GM23338 (cell line): ENCODE data around the gene NAALADL2. TPM values are rescaled to one million over a fixed set of nuclear protein-coding genes. Genes with fewer than 3 reads are reported as not detected.

Experiments
- ATAC-seq: fragments of 200-7000 bp; cut with Tn5 transposase; 3 replicates; pipeline ENCODE4 v1.9.1; 2020
- DNase-seq: peaks from one replicate; pipeline ENCODE4 v3.0.0-alpha.2; 2015; ENCODE audit warnings: low spot score
- H2AFZ ChIP-seq: fragments of 200-600 bp; sonication (generic); 2 replicates; pipeline ENCODE4 v1.8.0; 2016; ENCODE audit warnings: antibody characterized with exemption, mild to moderate bottlenecking, moderate library complexity
- H3F3A ChIP-seq: fragments of 200-600 bp; sonication (generic); replicated peaks from 2 replicates; pipeline ENCODE4 v1.8.0; 2017; ENCODE audit warnings: antibody characterized with exemption, mixed run types, low read depth
- H3K27ac ChIP-seq: fragments of 200-600 bp; sonication (generic); 2 replicates; pipeline ENCODE4 v1.6.1; 2016; ENCODE audit warnings: low read depth
- H3K27me3 ChIP-seq: fragments of 200-600 bp; sonication (generic); 2 replicates; pipeline ENCODE4 v1.8.0; 2016; ENCODE audit warnings: mild to moderate bottlenecking, mixed run types, moderate library complexity; ENCODE audit not compliant: insufficient read depth
- H3K36me3 ChIP-seq: fragments of 200-600 bp; sonication (generic); 2 replicates; pipeline ENCODE4 v1.8.0; 2016; ENCODE audit warnings: mild to moderate bottlenecking; ENCODE audit not compliant: insufficient read depth
- H3K4me1 ChIP-seq: fragments of 200-600 bp; sonication (generic); 2 replicates; pipeline ENCODE4 v1.8.0; 2016; ENCODE audit warnings: mild to moderate bottlenecking, moderate library complexity; ENCODE audit not compliant: insufficient read depth
- H3K4me2 ChIP-seq: fragments of 200-600 bp; sonication (generic); 2 replicates; pipeline ENCODE4 v1.7.1; 2017; ENCODE audit warnings: mixed run types
- H3K4me3 ChIP-seq: fragments of 200-600 bp; sonication (generic); 2 replicates; pipeline ENCODE4 v1.6.1; 2016; ENCODE audit warnings: mixed run types
- H3K79me2 ChIP-seq: fragments of 200-600 bp; sonication (generic); replicated peaks from 2 replicates; pipeline ENCODE4 v1.8.0; 2017; ENCODE audit warnings: mild to moderate bottlenecking; ENCODE audit not compliant: insufficient read depth
- H3K9me2 ChIP-seq: fragments of 200-600 bp; sonication (generic); 2 replicates; pipeline ENCODE4 v1.8.0; 2017; ENCODE audit not compliant: insufficient read depth
- H4K20me1 ChIP-seq: fragments of 200-600 bp; sonication (generic); replicated peaks from 2 replicates; pipeline ENCODE4 v1.8.0; 2017; ENCODE audit warnings: mild to moderate bottlenecking; ENCODE audit not compliant: insufficient read depth
- H3K27ac Mint-ChIP-seq: 2 replicates; pipeline ENCODE4 v1.8.0; 2020; ENCODE audit warnings: inconsistent platforms, mild to moderate bottlenecking, moderate library complexity, mixed read lengths
- H3K27me3 Mint-ChIP-seq: 3 replicates; pipeline ENCODE4 v1.8.0; 2022; ENCODE audit warnings: low read depth, mild to moderate bottlenecking, moderate library complexity, mixed read lengths, inconsistent platforms; ENCODE audit not compliant: insufficient read depth, poor library complexity
- H3K36me3 Mint-ChIP-seq: 3 replicates; pipeline ENCODE4 v1.8.0; 2021; ENCODE audit warnings: low read depth, mild to moderate bottlenecking, inconsistent platforms, moderate library complexity, mixed read lengths
- H3K4me1 Mint-ChIP-seq: 3 replicates; pipeline ENCODE4 v1.8.0; 2020; ENCODE audit warnings: mild to moderate bottlenecking, inconsistent platforms, mixed read lengths
- H3K4me3 Mint-ChIP-seq: 3 replicates; pipeline ENCODE4 v1.8.0; 2021; ENCODE audit warnings: moderate library complexity, mild to moderate bottlenecking, inconsistent platforms, mixed read lengths
- H3K9me3 Mint-ChIP-seq: 3 replicates; pipeline ENCODE4 v1.8.0; 2020; ENCODE audit warnings: moderate library complexity, mild to moderate bottlenecking, inconsistent platforms, mixed read lengths
- CREB1 ChIP-seq: fragments of 250-450 bp; sonication (Bioruptor Pico); IDR thresholded peaks from 2 replicates; pipeline ENCODE4 v1.5.0; 2020; ENCODE audit warnings: low read depth, mild to moderate bottlenecking, moderate library complexity
- ETS1 ChIP-seq: IDR thresholded peaks from 2 replicates; pipeline ENCODE4 v1.6.1; 2016; ENCODE audit warnings: antibody characterized with exemption
- EZH2 ChIP-seq: fragments of 200-600 bp; sonication (generic); IDR thresholded peaks from one replicate; pipeline ENCODE4 v1.8.0; 2017; ENCODE audit warnings: antibody characterized with exemption, mild to moderate bottlenecking, low read depth; ENCODE audit not compliant: unreplicated experiment
- EZH2phosphoT487 ChIP-seq: fragments of 200-600 bp; sonication (generic); IDR thresholded peaks from one replicate; pipeline ENCODE4 v1.8.1; 2018; ENCODE audit warnings: antibody characterized with exemption; ENCODE audit not compliant: unreplicated experiment
- JUNB ChIP-seq: IDR thresholded peaks from one replicate; pipeline ENCODE4 v1.6.1; 2016; ENCODE audit warnings: antibody characterized with exemption; ENCODE audit not compliant: unreplicated experiment
- NANOG ChIP-seq: IDR thresholded peaks from 2 replicates; pipeline ENCODE4 v1.6.1; 2016; ENCODE audit warnings: antibody characterized with exemption, borderline replicate concordance
- POLR2AphosphoS5 ChIP-seq: IDR thresholded peaks from 2 replicates; pipeline ENCODE4 v1.6.1; 2016; ENCODE audit warnings: antibody characterized with exemption, low read depth
- REST ChIP-seq: IDR thresholded peaks from one replicate; pipeline ENCODE4 v1.6.1; 2018; ENCODE audit warnings: antibody characterized with exemption; ENCODE audit not compliant: unreplicated experiment
- STAT1 ChIP-seq: IDR thresholded peaks from one replicate; pipeline ENCODE4 v1.6.1; 2016; ENCODE audit warnings: antibody characterized with exemption; ENCODE audit not compliant: unreplicated experiment
- ZNF114 ChIP-seq: fragments of 250-450 bp; sonication (Bioruptor Pico); IDR thresholded peaks from 2 replicates; pipeline ENCODE4 v1.5.0; 2020; ENCODE audit warnings: mild to moderate bottlenecking, moderate library complexity
- ZNF331 ChIP-seq: fragments of 250-450 bp; sonication (Bioruptor Pico); IDR thresholded peaks from 2 replicates; pipeline ENCODE4 v1.5.0; 2020; ENCODE audit warnings: low read depth, mild to moderate bottlenecking, moderate library complexity
- polyA plus RNA-seq: library from polyadenylated mRNA; unstranded; fragments of >200 nt; fragmentation: Nextera tagmentation; extraction: Ambion mirVana; gene quantifications from 2 replicates; pipeline ENCODE4 v1.2.1, GENCODE V29; 2016
- total RNA-seq: library from RNA; depleted of rRNA; stranded (reverse); fragments of >200 nt; shearing (Covaris generic); gene quantifications from 2 replicates; pipeline ENCODE4 v1.2.3, GENCODE V29; 2014
- TF ChIP-seq, protein P1 (sequence below), 2 experiments: fragments of 200-600 bp in 1 of 2; sonication (generic) in 1 of 2; conservative IDR thresholded peaks; 2 replicates each; pipeline versions ENCODE4 v1.5.1 to v1.6.1; 2016 to 2017; ENCODE audit warnings: antibody characterized with exemption in 2 of 2, low read depth in 2 of 2, mild to moderate bottlenecking in 2 of 2, moderate library complexity in 1 of 2
- TF ChIP-seq, protein P2 (sequence below): fragments of 250-450 bp; sonication (Bioruptor Pico); IDR thresholded peaks from 2 replicates; pipeline ENCODE4 v1.5.0; 2020; ENCODE audit warnings: mild to moderate bottlenecking, moderate library complexity

The NAALADL2 gene
- total and polyA plus RNA-seq, 2 experiments from 2014 or later = 1.6 to 2.6 TPM

DNA sequence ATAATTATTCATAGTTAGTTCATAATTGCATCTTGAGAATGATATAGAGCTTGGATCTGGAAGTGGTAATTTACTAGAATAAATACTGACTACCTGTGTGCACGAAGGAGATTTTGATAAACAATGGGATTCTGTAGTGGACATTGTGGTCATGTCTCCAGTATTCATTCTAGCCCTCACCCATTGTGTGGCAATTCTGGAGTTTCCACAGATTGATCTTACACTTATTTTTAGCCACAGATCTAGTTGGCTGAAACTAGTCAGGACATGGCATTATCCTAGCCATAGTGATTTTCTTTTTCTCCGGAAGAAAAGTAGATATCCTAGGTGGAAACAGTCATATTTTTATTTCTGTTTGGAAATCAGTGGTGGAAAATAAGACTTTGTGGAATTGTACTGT is 833.1 kb downstream of the NAALADL2 start (continued):
- TF ChIP-seq STAT1 (no peak), CREB1 (CRISPR knock-in tag) (no peak), ZNF114 (CRISPR knock-in tag) (no peak), POLR2AphosphoS5 (no peak)

DNA sequence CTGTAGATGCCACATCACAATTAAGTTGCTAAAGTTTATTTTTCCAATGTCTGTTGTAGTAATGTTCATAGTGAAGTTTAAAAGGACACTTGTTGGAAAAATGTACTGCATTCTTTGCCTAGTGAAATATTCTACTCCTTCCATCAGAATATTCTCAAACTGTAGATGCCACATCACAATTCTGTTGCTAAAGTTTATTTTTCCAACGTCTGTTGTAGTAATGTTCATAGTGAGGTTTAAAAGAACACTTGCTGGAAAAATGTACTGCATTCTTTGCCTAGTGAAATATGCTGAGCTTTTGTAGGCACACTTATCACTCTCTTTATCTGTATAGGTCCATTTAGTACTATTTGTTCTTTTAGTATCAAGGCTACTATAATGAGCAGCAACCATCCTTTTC is 836.1 kb downstream of the NAALADL2 start:
- DNase-seq = no peak
- no peak overlapping the region for H3K4me2 ChIP-seq
- H2AFZ ChIP-seq = no peak overlapping the region
- H3K4me3 ChIP-seq = no peak overlapping the region
- no peaks in the 10 kb centered on the region for H3K36me3 ChIP-seq
- ATAC-seq = no peak
- Mint-ChIP-seq H3K4me1 (no peaks in the 10 kb centered on the region), H3K36me3 (no peaks in the 10 kb centered on the region), H3K27me3 (no peaks in the 10 kb centered on the region), H3K4me3 (no peak overlapping the region), H3K27ac (no peak overlapping the region), H3K9me3 (no peaks in the 10 kb centered on the region)
- H3K4me1 ChIP-seq = no peaks in the 10 kb centered on the region
- TF ChIP-seq EZH2 = no peak
- TF ChIP-seq, protein P1, sequence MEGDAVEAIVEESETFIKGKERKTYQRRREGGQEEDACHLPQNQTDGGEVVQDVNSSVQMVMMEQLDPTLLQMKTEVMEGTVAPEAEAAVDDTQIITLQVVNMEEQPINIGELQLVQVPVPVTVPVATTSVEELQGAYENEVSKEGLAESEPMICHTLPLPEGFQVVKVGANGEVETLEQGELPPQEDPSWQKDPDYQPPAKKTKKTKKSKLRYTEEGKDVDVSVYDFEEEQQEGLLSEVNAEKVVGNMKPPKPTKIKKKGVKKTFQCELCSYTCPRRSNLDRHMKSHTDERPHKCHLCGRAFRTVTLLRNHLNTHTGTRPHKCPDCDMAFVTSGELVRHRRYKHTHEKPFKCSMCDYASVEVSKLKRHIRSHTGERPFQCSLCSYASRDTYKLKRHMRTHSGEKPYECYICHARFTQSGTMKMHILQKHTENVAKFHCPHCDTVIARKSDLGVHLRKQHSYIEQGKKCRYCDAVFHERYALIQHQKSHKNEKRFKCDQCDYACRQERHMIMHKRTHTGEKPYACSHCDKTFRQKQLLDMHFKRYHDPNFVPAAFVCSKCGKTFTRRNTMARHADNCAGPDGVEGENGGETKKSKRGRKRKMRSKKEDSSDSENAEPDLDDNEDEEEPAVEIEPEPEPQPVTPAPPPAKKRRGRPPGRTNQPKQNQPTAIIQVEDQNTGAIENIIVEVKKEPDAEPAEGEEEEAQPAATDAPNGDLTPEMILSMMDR (conservative IDR thresholded peaks at IDR 0.05; ENCODE audit: low read depth in 2 of 2) = no peak
- TF ChIP-seq EZH2phosphoT487 = no peak
- TF ChIP-seq, protein P2, sequence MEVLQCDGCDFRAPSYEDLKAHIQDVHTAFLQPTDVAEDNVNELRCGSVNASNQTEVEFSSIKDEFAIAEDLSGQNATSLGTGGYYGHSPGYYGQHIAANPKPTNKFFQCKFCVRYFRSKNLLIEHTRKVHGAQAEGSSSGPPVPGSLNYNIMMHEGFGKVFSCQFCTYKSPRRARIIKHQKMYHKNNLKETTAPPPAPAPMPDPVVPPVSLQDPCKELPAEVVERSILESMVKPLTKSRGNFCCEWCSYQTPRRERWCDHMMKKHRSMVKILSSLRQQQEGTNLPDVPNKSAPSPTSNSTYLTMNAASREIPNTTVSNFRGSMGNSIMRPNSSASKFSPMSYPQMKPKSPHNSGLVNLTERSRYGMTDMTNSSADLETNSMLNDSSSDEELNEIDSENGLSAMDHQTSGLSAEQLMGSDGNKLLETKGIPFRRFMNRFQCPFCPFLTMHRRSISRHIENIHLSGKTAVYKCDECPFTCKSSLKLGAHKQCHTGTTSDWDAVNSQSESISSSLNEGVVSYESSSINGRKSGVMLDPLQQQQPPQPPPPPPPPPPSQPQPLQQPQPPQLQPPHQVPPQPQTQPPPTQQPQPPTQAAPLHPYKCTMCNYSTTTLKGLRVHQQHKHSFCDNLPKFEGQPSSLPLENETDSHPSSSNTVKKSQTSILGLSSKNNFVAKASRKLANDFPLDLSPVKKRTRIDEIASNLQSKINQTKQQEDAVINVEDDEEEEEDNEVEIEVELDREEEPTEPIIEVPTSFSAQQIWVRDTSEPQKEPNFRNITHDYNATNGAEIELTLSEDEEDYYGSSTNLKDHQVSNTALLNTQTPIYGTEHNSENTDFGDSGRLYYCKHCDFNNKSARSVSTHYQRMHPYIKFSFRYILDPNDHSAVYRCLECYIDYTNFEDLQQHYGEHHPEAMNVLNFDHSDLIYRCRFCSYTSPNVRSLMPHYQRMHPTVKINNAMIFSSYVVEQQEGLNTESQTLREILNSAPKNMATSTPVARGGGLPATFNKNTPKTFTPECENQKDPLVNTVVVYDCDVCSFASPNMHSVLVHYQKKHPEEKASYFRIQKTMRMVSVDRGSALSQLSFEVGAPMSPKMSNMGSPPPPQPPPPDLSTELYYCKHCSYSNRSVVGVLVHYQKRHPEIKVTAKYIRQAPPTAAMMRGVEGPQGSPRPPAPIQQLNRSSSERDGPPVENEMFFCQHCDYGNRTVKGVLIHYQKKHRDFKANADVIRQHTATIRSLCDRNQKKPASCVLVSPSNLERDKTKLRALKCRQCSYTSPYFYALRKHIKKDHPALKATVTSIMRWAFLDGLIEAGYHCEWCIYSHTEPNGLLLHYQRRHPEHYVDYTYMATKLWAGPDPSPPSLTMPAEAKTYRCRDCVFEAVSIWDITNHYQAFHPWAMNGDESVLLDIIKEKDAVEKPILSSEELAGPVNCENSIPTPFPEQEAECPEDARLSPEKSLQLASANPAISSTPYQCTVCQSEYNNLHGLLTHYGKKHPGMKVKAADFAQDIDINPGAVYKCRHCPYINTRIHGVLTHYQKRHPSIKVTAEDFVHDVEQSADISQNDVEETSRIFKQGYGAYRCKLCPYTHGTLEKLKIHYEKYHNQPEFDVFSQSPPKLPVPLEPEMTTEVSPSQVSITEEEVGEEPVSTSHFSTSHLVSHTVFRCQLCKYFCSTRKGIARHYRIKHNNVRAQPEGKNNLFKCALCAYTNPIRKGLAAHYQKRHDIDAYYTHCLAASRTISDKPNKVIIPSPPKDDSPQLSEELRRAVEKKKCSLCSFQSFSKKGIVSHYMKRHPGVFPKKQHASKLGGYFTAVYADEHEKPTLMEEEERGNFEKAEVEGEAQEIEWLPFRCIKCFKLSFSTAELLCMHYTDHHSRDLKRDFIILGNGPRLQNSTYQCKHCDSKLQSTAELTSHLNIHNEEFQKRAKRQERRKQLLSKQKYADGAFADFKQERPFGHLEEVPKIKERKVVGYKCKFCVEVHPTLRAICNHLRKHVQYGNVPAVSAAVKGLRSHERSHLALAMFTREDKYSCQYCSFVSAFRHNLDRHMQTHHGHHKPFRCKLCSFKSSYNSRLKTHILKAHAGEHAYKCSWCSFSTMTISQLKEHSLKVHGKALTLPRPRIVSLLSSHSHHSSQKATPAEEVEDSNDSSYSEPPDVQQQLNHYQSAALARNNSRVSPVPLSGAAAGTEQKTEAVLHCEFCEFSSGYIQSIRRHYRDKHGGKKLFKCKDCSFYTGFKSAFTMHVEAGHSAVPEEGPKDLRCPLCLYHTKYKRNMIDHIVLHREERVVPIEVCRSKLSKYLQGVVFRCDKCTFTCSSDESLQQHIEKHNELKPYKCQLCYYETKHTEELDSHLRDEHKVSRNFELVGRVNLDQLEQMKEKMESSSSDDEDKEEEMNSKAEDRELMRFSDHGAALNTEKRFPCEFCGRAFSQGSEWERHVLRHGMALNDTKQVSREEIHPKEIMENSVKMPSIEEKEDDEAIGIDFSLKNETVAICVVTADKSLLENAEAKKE (CRISPR knock-in tag) = no peak
- TF ChIP-seq JUNB = no peak
- no peak for TF ChIP-seq REST
- no peak for TF ChIP-seq POLR2AphosphoS5
- TF ChIP-seq NANOG = no peak
- TF ChIP-seq CREB1 (CRISPR knock-in tag) = no peak
- no peak for TF ChIP-seq STAT1
- TF ChIP-seq ZNF114 (CRISPR knock-in tag) = no peak
- TF ChIP-seq ETS1 = no peak
- no peak for TF ChIP-seq ZNF331 (CRISPR knock-in tag)
- no peaks in the 10 kb centered on the region for H4K20me1 ChIP-seq
- no peaks in the 10 kb centered on the region for H3K27me3 ChIP-seq
- no peak overlapping the region for H3K27ac ChIP-seq
- H3K79me2 ChIP-seq = no peaks in the 10 kb centered on the region
- H3F3A ChIP-seq = no peaks in the 10 kb centered on the region
- peaks cover 4% of the 10 kb centered on the region; the same call in 1 of the 2 replicates for H3K9me2 ChIP-seq
